SU-DHL-6 (cell line): ENCODE data around the gene POR.

Experiments
- EZH2phosphoT487 ChIP-seq: fragments of 200-600 bp; sonication (generic), shearing (Covaris generic); conservative IDR thresholded peaks from 2 replicates; pipeline ENCODE4 v1.6.1; 2018; ENCODE audit warnings: mild to moderate bottlenecking, antibody characterized with exemption, low read length, moderate library complexity, mixed read lengths
- TF ChIP-seq, protein P1 (sequence below): fragments of 200-600 bp; sonication (generic); IDR thresholded peaks from one replicate; pipeline ENCODE4 v1.5.1; 2017; ENCODE audit warnings: antibody characterized with exemption, mild to moderate bottlenecking, low read length, moderate library complexity; ENCODE audit not compliant: insufficient read depth, poor library complexity, severe bottlenecking

DNA sequence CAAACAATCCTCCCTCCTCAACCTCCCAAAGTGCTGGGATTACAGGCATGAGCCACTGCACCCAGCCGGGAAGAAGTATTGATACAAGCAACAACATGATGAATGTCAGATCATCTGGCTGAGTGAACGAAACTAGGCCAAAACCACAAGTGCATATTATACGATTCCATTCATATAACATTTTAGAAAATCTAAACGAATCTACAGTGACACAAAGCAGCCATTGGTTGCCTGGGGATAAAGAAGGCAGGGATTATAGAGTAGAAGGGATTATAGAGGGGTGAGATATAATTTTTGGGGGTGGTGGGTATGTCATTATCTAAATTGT is 47.6 kb upstream of the POR start:
- no peak for TF ChIP-seq EZH2phosphoT487
- TF ChIP-seq, protein P1, sequence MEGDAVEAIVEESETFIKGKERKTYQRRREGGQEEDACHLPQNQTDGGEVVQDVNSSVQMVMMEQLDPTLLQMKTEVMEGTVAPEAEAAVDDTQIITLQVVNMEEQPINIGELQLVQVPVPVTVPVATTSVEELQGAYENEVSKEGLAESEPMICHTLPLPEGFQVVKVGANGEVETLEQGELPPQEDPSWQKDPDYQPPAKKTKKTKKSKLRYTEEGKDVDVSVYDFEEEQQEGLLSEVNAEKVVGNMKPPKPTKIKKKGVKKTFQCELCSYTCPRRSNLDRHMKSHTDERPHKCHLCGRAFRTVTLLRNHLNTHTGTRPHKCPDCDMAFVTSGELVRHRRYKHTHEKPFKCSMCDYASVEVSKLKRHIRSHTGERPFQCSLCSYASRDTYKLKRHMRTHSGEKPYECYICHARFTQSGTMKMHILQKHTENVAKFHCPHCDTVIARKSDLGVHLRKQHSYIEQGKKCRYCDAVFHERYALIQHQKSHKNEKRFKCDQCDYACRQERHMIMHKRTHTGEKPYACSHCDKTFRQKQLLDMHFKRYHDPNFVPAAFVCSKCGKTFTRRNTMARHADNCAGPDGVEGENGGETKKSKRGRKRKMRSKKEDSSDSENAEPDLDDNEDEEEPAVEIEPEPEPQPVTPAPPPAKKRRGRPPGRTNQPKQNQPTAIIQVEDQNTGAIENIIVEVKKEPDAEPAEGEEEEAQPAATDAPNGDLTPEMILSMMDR = no peak
